ENCODE data around the gene FLVCR1.
"Not testable (repeated sequence)": the region's sequence is repeated elsewhere in the genome, so short reads cannot be mapped to it uniquely, and the experiment has no call there.

The FLVCR1 gene

GRCh38 chr1:212914110-212914509 is 56.0 kb downstream of the FLVCR1 start:
- in situ Hi-C loops (cut with MboI; ENCODE audit: low sequenced_read_pairs), result not testable (repeated sequence)

GRCh38 chr1:212914789-212915188 is 56.7 kb downstream of the FLVCR1 start:
- in situ Hi-C loops (cut with MboI; ENCODE audit: low sequenced_read_pairs), result no loop called here

DNA sequence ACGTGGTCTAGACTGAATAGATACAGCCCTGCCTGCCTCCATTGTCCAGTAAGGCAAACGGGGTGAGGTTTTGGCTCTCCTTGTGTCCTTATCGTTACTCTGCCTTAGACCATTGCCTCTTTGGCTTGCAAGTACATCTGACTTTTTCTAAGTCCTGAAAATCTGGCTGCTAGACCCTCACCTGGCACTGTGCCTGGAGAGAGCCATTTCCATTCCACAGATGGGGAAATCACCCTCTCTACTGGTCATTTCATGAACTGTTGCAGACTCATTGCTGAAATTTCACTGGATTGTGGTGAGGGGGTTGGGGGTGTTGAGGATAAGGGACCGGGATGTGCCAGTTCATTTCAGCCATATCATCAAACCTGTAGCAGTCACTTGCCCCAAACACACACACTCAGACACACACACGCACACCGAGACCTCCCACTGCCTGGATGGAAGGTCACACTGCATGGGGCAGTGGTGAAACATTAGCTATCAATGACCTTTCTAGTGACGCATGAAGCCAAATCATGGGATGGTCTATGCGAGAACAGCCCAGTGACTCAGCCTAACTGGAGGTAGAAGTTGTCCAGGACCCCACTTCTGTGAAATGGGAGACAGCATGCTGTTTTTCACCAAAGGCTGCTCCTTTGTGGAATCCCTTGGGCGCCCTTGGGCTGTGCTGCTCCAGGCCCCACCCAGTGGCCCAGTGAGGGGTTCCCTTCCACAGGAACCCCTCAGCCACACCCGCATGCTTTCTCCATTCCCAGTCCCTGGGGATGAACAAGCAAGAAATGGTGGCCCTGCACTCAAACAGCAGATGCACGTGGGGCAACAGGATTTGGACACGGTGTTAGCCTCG is 57.4 kb downstream of the FLVCR1 start:
- in situ Hi-C loops (cut with MboI; ENCODE audit: low sequenced_read_pairs), result no loop called here

DNA sequence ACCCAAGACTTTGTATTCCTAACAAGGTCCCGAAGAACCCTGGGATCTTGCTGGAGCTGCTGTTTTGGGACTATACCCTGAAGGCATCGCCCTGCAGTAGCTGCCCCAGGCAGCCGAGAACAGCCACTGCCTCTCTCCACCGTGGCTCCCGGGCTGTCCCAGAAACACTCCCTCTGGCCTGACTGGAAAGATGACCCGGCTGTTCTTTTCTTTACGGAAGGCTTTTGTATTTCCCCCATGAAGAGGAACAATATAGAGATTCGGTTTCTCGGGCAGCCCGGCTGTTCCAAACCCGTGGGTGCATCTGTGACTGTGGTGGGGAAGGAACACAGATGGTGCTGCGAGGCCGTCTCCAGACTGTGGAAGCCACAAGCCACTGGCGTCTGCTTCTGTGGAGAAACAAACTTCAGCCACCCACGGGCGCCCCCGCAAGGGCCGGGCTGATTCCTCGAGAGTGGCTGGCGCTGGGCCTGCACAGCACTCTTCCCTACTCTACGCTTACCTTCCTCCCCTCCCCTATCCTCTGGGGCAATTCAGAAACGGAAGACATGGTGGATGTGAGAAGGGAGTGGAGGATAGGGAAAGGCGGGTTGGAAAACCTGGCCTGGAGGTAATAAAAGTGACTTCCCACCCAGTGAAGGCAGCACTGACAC is 58.5 kb downstream of the FLVCR1 start:
- in situ Hi-C loops (cut with MboI; ENCODE audit: low sequenced_read_pairs), result no loop called here

DNA sequence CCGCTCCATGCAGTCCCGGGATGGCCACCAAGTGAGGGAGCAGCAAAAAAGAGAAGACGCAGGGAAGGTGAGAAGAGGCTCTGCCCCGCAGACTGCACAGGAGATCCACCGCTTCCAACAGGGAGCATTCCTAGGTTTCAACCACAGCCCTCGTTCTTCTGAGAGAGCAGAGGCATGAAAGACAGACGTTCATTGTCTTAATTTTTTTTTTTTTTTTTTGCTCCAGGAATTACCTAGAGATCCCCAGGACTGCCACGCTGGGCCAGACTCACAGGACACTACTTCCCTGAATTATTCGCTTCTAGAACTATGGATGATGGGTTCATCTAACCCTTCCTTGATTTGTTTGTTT is 59.0 kb downstream of the FLVCR1 start:
- in situ Hi-C loops (cut with MboI; ENCODE audit: low sequenced_read_pairs), result no loop called here

GRCh38 chr1:212917858-212918257 is 59.8 kb downstream of the FLVCR1 start:
- in situ Hi-C loops (cut with MboI; ENCODE audit: low sequenced_read_pairs), result no loop called here

GRCh38 chr1:212918824-212919223 is 60.7 kb downstream of the FLVCR1 start:
- in situ Hi-C loops (cut with MboI; ENCODE audit: low sequenced_read_pairs), result no loop called here

GRCh38 chr1:212920246-212920645 is 62.2 kb downstream of the FLVCR1 start:
- in situ Hi-C loops (cut with MboI; ENCODE audit: low sequenced_read_pairs), result no loop called here

GRCh38 chr1:212920896-212921295 is 62.8 kb downstream of the FLVCR1 start:
- in situ Hi-C loops (cut with MboI; ENCODE audit: low sequenced_read_pairs), result no loop called here

GRCh38 chr1:212922016-212922415 is 63.9 kb downstream of the FLVCR1 start:
- in situ Hi-C loops (cut with MboI; ENCODE audit: low sequenced_read_pairs), result no loop called here

- in situ Hi-C loops (cut with MboI; ENCODE audit: low sequenced_read_pairs), result no loop called here
These were observed 68.3 kb downstream of the FLVCR1 start for GRCh38 chr1:212926372-212926771.

- in situ Hi-C loops (cut with MboI; ENCODE audit: low sequenced_read_pairs), result no loop called here
These were observed 70.5 kb downstream of the FLVCR1 start for GRCh38 chr1:212928323-212929291.

GRCh38 chr1:212930986-212931678 is 73.1 kb downstream of the FLVCR1 start:
- in situ Hi-C loops (cut with MboI; ENCODE audit: low sequenced_read_pairs), result no loop called here

DNA sequence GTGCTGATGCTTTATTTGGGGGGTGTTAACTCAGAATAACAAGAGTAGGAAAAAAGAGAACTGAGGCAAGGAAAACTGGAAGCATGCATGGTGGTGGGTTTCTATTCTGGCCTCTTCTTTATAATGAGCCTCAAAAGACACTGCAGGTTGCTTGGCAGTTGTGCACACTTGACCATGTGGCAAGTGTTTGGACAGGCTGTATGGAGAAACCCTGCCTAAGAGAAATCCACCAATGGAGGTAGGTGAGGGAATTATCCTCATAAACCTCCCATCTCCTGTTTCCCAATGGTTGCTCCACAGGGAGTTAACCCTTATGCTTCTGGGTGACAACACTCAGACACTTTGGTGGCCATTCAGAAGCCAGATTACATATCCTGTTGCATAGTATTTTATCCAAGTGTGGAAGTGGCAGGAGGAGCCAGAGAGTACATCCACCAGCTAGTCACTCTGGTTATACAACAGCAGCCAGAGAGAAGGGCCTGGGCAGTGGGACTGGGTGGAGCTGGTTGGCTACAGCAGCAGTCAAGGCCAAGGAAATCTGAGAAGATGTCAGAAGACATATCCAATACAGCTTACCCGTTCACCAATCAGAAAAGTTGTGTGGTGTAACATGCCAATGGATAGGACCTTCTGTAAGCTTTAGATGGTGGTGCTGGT is 75.9 kb downstream of the FLVCR1 start:
- in situ Hi-C loops (cut with MboI; ENCODE audit: low sequenced_read_pairs), result no loop called here

DNA sequence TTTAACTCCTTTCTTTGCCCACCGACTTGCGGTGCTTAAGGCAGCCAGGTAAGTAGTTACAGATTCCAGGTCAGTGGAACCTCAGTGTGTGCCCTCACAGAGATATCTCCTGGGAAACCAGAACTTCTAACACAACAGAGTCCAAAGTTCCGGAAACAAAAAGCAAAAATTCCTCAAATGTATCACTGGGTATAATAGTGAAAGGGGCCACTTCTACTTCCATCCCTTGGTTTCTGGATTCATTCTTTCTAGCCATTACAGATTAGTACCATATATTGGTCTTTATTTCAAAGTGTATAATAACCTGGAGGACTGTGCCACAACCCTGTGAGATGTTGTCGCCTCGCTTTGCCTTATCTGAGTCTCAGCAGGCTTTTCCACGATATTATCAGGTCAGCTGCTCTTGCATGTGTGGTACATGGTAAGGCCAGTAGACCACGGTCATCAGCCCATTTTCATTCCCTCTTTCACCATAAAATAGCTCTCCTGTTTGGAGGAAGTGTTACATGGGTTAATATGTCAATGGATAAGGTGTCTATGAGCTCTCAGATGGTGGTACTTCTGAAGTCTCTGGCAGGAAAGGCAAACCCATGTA is 77.4 kb downstream of the FLVCR1 start:
- in situ Hi-C loops (cut with MboI; ENCODE audit: low sequenced_read_pairs), result no loop called here

DNA sequence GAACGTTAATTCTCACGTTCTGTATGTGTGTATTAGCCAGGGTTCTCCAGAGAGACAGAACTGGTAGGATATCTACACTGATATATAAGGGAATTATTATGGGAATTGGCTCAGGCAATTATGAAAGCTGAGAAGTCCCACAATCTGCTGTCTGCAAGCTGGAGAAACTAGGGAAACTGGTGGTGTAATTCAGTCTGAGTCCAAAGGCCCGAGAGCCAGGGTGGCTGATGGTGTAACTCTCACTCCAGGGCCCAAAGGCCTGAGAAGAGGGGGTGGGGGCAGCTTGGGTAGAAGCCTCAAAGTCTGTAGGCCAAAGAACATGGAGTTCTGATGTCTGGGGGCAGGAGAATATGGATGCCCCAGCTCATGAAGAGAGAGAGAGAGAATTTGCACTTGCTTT is 79.0 kb downstream of the FLVCR1 start:
- in situ Hi-C loops (cut with MboI; ENCODE audit: low sequenced_read_pairs), result no loop called here

DNA sequence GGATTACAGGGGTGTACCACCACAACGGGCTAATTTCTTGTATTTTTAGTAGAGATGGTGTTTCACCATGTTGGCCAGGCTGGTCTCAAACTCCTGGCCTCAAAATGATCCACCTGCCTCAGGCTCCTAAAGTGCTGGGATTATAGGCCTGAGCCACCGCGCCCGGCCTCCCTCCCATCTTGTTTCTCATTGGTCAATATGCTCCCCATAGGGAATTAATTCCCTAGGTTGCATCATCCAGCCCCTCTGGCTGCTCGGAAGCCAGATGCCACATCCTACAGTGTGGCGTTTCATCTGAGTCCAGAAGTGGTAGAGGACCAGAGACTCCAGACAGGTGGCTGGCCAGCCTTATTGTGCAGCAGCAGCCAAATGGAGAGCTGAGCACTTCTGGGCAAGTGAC is 80.8 kb downstream of the FLVCR1 start:
- in situ Hi-C loops (cut with MboI; ENCODE audit: low sequenced_read_pairs), result no loop called here

DNA sequence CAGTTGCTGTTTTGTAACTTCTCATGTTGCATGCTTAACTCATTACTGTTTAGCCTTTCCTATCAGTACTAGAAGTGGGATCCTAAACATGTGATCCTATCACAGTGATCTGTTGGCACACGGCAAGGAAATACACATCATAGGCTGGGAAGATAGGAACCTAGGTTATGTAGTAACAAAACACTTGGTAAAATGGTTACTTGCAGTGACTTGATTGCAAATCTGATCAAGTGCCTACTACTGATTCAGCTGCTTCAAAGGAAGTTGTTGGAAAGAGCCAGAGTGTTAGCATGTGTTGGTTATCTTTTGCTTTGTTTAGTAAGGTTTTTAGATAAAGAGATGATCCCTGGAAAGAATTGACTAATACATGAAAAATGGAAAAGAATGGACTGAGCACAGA is 83.4 kb downstream of the FLVCR1 start:
- in situ Hi-C loops (cut with MboI; ENCODE audit: low sequenced_read_pairs), result no loop called here

- in situ Hi-C loops (cut with MboI; ENCODE audit: low sequenced_read_pairs), result no loop called here
These were observed 84.8 kb downstream of the FLVCR1 start for GRCh38 chr1:212942679-212943392.

All from HL-60/S4 (cell line).